Measurements from ENCODE around the gene GRHL1.

The GRHL1 gene

DNA sequence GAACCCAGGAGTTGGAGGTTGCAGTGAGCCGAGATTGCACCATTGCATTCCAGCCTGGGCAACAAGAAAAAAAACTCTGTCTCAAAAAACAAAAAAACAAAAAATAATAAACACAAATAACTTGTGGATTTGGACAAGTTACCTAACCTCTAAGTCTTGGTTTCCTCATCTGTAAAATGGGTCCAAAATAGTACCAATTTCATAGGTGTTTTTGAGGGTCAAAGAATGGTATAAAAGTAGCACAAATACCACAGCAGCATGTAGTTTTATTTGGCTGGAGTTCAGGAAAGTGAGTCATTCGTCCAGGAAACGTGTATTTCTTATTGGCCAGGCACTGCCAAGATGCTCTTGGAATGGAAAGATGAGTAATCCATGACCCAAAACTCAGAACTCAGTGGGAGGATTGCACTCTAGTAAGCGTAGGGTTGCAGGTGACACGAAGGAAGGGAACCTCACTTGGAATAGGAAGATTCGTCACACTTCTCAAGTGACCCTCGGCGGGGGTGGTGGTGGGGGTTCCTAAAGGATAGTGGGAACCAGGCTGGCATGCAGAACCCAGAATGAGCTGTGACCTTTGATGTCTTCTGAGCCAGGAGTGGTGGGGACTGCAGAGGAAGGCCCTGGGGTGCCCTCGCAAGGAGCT is 24.4 kb downstream of the GRHL1 start:
- Histone ChIP-seq H3K4me3 (ENCODE audit: low read length) (no peak overlapping the region), H3K27me3 (ENCODE audit: control insufficient read depth, insufficient read depth, low read length) (no peaks in the 10 kb centered on the region), H3K4me1 (ENCODE audit: control insufficient read depth, insufficient read depth, low read length) (peaks cover 27% of the 10 kb centered on the region)

DNA sequence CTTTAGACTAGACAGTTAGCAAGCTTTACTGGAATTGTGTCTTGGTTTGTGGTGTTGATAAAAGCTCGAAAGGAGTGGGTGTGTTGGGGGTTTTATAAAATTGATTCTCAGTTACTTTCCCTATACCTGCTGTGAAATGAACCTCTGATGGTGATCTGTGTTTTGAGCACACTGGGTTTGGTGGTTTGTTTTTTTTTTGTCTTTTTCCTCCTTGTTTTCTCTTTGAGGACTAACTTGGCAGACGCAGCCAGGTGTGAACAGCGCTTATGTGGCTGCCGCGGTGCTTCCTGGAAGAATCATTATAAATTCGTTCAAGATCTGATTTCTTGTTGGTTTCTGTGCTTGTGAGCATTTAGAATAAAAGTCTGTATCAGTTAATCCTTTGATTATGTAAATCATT is 28.5 kb downstream of the GRHL1 start:
- no peaks in the 10 kb centered on the region for H3K27me3 ChIP-seq (ENCODE audit: control insufficient read depth, insufficient read depth, low read length)
- H3K4me3 ChIP-seq (ENCODE audit: low read length), result no peak overlapping the region
- no peaks in the 10 kb centered on the region for H3K9me3 ChIP-seq (ENCODE audit: control insufficient read depth, low read length)
- no peak overlapping the region for H3K9ac ChIP-seq (ENCODE audit: low read length)
- no peaks in the 10 kb centered on the region for H3K36me3 ChIP-seq (ENCODE audit: control insufficient read depth, insufficient read depth, low read length)
- H3K4me1 ChIP-seq (ENCODE audit: control insufficient read depth, insufficient read depth, low read length), result peaks cover 15% of the 10 kb centered on the region

More for the DNA sequence above, 24.4 kb downstream of the GRHL1 start:
- Histone ChIP-seq H3K36me3 (ENCODE audit: control insufficient read depth, insufficient read depth, low read length) (no peaks in the 10 kb centered on the region), H3K9me3 (ENCODE audit: control insufficient read depth, low read length) (no peaks in the 10 kb centered on the region), H3K9ac (ENCODE audit: low read length) (no peak overlapping the region)

DNA sequence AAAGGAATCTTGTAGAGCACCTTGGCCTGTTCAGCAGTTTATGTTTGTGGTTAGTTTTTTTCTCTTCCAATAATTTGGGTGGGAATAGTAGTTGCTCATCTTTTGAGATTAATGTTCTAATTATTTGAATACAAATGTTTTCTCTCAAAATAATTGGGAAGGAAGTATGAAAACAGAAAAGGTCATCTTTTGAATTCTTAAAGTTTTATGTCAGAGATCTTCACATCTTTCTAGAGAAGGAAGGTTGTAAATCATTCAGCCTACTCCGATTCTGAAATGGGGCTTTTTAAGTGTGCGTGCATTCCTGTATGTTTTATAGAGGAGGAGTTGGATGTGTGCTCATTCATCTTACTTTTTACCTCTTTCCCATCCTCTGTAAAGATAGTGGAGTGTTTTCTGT is 29.0 kb downstream of the GRHL1 start:
- Histone ChIP-seq H3K27me3 (ENCODE audit: control insufficient read depth, insufficient read depth, low read length) (no peaks in the 10 kb centered on the region), H3K36me3 (ENCODE audit: control insufficient read depth, insufficient read depth, low read length) (no peaks in the 10 kb centered on the region), H3K9ac (ENCODE audit: low read length) (no peak overlapping the region), H3K9me3 (ENCODE audit: control insufficient read depth, low read length) (no peaks in the 10 kb centered on the region), H3K4me3 (ENCODE audit: low read length) (no peak overlapping the region), H3K4me1 (ENCODE audit: control insufficient read depth, insufficient read depth, low read length) (peaks cover 14% of the 10 kb centered on the region)

DNA sequence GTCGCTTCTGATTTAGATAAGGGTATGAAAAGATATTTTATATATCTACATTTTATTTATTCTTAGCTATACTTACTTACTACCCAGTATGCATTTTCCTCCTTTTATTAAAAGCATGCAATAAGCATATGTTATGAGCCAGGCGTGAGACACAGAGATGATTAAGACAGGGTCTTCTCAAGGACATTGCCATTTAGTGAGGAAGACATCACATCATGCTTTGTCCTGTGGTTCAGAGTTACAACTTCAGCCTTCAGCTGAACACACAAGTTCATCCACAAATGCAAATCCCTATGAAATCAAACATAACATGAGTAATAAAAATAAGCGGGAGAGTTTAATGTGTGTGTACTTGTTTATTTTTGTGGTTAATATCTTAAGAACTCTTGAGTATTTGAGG is 30.2 kb downstream of the GRHL1 start:
- H3K36me3 ChIP-seq (ENCODE audit: control insufficient read depth, insufficient read depth, low read length), result no peaks in the 10 kb centered on the region
- no peak overlapping the region for H3K4me3 ChIP-seq (ENCODE audit: low read length)
- no peaks in the 10 kb centered on the region for H3K9me3 ChIP-seq (ENCODE audit: control insufficient read depth, low read length)

DNA sequence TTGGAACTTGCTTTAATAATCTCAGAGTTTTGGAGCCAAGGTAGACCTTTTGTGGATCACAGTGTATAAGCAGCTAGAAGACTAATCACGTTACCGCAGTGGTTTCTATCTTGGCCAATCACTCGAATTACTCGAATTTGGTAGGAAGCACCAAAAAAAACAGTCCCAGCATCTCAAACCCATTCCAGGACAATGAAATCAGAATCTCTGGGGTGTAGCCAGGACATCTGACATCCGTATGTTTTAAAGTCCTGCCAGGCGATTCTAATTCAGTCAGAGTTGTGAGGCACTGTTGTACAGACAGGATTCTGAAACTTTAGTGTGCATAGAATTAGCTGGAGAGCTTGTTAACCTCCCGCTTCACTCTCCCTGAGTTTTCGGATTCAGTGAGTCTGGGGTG is 30.8 kb downstream of the GRHL1 start:
- Histone ChIP-seq H3K27me3 (ENCODE audit: control insufficient read depth, insufficient read depth, low read length) (no peaks in the 10 kb centered on the region), H3K4me3 (ENCODE audit: low read length) (no peak overlapping the region), H3K9me3 (ENCODE audit: control insufficient read depth, low read length) (no peaks in the 10 kb centered on the region), H3K4me1 (ENCODE audit: control insufficient read depth, insufficient read depth, low read length) (peaks cover 7% of the 10 kb centered on the region), H3K36me3 (ENCODE audit: control insufficient read depth, insufficient read depth, low read length) (no peaks in the 10 kb centered on the region), H3K9ac (ENCODE audit: low read length) (no peak overlapping the region)

More for the DNA sequence above, 30.2 kb downstream of the GRHL1 start:
- Histone ChIP-seq H3K27me3 (ENCODE audit: control insufficient read depth, insufficient read depth, low read length) (no peaks in the 10 kb centered on the region), H3K4me1 (ENCODE audit: control insufficient read depth, insufficient read depth, low read length) (peaks cover 7% of the 10 kb centered on the region), H3K9ac (ENCODE audit: low read length) (no peak overlapping the region)

DNA sequence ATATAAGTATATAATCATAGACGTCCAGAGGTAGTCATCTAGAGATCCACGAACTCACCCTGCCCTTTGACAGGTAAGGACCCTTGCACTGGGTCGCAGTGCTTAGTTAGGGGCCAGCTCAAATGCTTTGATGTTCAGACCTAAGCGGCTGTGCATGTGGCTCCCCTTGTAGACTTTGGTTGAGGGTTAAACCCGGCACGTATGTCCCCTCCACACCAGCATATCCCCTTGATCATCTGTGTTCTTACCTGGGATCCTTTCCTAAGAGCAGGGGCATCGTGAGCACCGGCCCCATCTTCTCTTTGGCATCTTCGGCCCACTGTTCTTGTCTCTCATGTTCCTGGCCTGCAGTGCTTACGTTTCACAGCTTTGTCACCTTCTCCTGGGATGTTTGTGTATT is 31.4 kb downstream of the GRHL1 start:
- Histone ChIP-seq H3K9me3 (ENCODE audit: control insufficient read depth, low read length) (no peaks in the 10 kb centered on the region), H3K9ac (ENCODE audit: low read length) (no peak overlapping the region), H3K4me1 (ENCODE audit: control insufficient read depth, insufficient read depth, low read length) (peaks cover 7% of the 10 kb centered on the region), H3K36me3 (ENCODE audit: control insufficient read depth, insufficient read depth, low read length) (no peaks in the 10 kb centered on the region), H3K27me3 (ENCODE audit: control insufficient read depth, insufficient read depth, low read length) (no peaks in the 10 kb centered on the region), H3K4me3 (ENCODE audit: low read length) (no peak overlapping the region)

DNA sequence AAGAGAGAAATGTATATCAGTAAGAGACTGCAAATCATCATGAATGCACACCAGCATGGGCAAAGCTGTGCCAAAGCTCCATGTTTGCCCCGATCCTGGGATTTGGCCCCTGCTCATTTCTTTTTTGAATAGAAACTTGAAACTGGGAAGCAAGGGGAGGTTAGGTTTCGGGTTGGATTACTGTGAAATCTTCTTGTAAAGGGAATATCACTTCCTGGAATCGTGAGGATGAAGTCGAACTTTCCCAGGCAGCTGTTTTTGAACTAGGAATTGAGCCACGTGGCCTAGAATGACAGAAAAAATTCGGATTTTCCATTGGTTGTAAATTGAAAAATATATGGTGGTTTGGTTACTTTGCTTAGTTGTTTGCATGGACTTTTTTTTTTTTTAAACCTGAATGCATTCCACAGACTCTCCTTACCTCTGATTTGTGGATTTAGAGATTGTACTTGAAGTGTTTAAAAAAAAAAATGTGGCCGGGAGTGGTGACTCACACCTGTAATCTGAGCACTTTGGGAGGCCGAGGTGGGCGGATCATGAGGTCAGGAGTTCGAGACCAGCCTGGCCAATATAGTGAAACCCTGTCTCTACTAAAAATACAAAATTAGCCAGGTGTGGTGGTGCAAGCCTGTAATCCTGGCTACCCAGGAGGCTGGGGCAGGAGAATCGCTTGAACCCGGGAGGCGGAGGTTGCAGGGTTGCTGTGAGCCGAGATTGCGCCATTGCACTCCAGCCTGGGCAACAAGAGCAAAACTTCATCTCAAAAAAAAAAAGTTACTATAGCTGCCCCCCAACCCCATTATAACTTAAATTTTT is 32.1 kb downstream of the GRHL1 start:
- H3K4me1 ChIP-seq (ENCODE audit: control insufficient read depth, insufficient read depth, low read length), result peaks cover 7% of the 10 kb centered on the region
- H3K36me3 ChIP-seq (ENCODE audit: control insufficient read depth, insufficient read depth, low read length), result no peaks in the 10 kb centered on the region
- no peaks in the 10 kb centered on the region for H3K9me3 ChIP-seq (ENCODE audit: control insufficient read depth, low read length)
- H3K4me3 ChIP-seq (ENCODE audit: low read length), result no peak overlapping the region
- no peaks in the 10 kb centered on the region for H3K27me3 ChIP-seq (ENCODE audit: control insufficient read depth, insufficient read depth, low read length)
- no peak overlapping the region for H3K9ac ChIP-seq (ENCODE audit: low read length)

DNA sequence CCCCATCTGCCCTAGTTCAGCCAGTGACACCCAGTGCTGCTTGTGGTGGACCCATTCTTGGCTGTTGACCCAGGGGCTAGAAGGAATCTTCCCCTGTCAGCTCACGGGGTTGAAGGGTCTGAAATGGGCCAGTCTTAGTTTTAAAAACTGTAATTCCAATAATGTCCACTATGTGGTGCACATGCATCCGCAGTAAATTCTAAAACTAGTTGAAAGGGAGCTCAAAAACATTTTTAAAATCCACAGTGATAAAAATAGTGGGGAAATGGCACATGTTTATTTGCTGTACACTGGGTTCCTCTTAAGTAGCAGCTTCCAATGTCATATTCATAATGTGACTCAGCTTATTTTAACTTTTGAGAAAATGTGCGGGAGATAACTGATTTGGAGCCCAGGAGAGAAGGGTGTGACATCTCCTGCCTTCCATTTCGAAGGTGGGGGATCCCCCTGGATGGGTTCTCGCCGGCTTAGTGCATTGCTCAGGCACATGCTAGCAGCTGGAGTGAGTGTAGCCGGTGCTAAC is 32.8 kb downstream of the GRHL1 start:
- H3K9ac ChIP-seq (ENCODE audit: low read length), result no peak overlapping the region
- no peaks in the 10 kb centered on the region for H3K9me3 ChIP-seq (ENCODE audit: control insufficient read depth, low read length)
- no peak overlapping the region for H3K4me3 ChIP-seq (ENCODE audit: low read length)

DNA sequence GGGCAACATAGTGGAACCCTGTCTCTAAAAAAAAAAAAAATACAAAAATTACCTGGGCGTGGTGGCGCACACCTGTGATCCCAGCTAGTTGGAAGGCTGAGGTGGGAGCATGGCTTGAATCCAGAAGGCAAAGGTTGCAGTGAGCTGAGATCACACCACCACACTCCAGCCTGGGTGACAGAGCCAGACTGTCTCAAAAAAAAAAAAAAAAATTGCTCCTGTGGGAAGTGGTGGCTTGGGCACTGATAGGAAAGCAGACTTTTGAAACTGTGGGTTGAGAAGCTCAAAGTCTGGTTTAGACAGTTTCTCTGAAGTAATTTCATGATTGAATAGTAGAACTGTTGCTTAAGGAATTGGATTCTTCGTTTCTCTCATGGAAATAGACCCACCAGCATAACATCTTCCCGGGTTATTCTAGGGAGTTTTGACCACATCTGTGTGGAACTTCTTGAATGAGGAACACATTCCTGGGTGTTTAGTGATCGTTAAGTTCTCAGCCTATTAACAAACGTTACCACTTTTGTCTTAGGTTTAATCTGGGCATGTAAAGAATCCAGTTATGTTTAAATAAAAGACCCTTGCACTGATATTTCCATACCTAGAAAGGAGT is 33.5 kb downstream of the GRHL1 start:
- Histone ChIP-seq H3K4me1 (ENCODE audit: control insufficient read depth, insufficient read depth, low read length) (peaks cover 7% of the 10 kb centered on the region), H3K9ac (ENCODE audit: low read length) (no peak overlapping the region), H3K9me3 (ENCODE audit: control insufficient read depth, low read length) (no peaks in the 10 kb centered on the region), H3K4me3 (ENCODE audit: low read length) (no peak overlapping the region), H3K27me3 (ENCODE audit: control insufficient read depth, insufficient read depth, low read length) (no peaks in the 10 kb centered on the region), H3K36me3 (ENCODE audit: control insufficient read depth, insufficient read depth, low read length) (no peaks in the 10 kb centered on the region)

More for the DNA sequence above, 32.8 kb downstream of the GRHL1 start:
- peaks cover 7% of the 10 kb centered on the region for H3K4me1 ChIP-seq (ENCODE audit: control insufficient read depth, insufficient read depth, low read length)
- H3K36me3 ChIP-seq (ENCODE audit: control insufficient read depth, insufficient read depth, low read length), result no peaks in the 10 kb centered on the region
- H3K27me3 ChIP-seq (ENCODE audit: control insufficient read depth, insufficient read depth, low read length), result no peaks in the 10 kb centered on the region

DNA sequence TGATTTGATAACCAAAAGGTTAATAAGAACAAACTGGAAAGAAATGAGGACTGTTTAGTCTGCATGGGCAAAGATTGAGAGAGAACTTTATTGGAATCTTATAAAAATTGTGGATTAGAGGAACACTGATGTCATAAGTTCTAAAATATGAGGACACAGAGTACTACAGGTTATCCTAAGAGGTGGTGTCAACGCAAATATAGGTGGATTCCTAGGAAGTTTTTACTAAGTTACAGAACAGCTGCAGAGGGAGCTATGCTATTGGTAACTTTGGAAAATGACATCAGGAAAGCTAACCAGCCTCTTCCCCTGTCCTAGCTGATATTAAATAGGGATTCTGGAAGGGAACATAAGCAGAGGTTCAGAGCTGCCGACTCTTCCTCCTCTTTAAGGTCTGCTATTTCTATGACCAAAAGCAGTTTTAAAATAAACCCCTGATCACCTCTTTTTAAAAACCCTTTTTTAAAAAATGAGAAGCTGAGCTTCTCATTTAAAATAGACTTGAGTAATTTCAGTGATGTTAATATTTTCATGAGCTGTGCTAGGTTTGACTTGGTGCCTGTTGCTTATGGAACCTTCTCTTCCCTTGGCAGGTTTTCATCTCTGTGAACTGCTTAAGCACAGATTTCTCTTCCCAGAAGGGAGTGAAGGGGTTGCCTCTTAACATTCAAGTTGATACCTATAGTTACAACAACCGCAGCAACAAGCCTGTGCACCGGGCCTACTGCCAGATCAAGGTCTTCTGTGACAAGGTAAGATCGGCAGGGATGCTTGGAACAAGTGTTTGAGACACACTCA is 34.2 kb downstream of the GRHL1 start:
- no peaks in the 10 kb centered on the region for H3K27me3 ChIP-seq (ENCODE audit: control insufficient read depth, insufficient read depth, low read length)
- no peak overlapping the region for H3K9ac ChIP-seq (ENCODE audit: low read length)
- H3K4me1 ChIP-seq (ENCODE audit: control insufficient read depth, insufficient read depth, low read length), result peaks cover 7% of the 10 kb centered on the region
- no peak overlapping the region for H3K4me3 ChIP-seq (ENCODE audit: low read length)
- no peaks in the 10 kb centered on the region for H3K36me3 ChIP-seq (ENCODE audit: control insufficient read depth, insufficient read depth, low read length)
- no peaks in the 10 kb centered on the region for H3K9me3 ChIP-seq (ENCODE audit: control insufficient read depth, low read length)

DNA sequence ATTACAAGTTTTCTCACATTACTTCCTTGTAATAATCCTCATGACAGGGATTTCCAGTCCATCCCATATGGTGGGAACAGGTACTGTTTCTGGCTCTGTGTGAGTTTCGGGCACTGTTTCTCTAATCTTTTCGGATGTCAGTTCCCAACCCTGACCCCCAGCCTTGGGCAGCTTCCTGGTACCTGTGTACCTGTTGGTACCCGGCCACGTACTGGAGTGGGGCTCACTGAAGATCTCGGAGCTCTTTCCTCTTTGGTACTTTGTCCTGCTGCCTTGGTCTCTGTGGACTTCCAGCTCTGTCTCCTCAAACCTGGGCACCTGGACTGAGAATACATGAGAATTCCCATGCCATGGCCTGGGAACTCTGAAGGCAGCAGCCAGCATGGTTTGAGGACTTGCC is 36.8 kb downstream of the GRHL1 start:
- Histone ChIP-seq H3K4me3 (ENCODE audit: low read length) (no peak overlapping the region), H3K27me3 (ENCODE audit: control insufficient read depth, insufficient read depth, low read length) (no peaks in the 10 kb centered on the region), H3K9me3 (ENCODE audit: control insufficient read depth, low read length) (no peaks in the 10 kb centered on the region), H3K4me1 (ENCODE audit: control insufficient read depth, insufficient read depth, low read length) (peaks cover 7% of the 10 kb centered on the region), H3K36me3 (ENCODE audit: control insufficient read depth, insufficient read depth, low read length) (no peaks in the 10 kb centered on the region), H3K9ac (ENCODE audit: low read length) (no peak overlapping the region)
